Esophagus muscularis mucosa (tissue), 4 donors: ENCODE results near the gene RAB11FIP3. TPM values are rescaled to one million over a fixed set of nuclear protein-coding genes. Genes with fewer than 3 reads are reported as not detected.

Experiments
- DNase-seq: peaks from one replicate; pipeline ENCODE4 v3.0.0-alpha.2; 2017; ENCODE audit errors: extremely low spot score
- H3K27ac ChIP-seq, 4 donors: fragments of 200-600 bp; sonication (generic); replicated peaks in 1 of 4; 1 replicate in 3 of 4; 2 replicates in 1 of 4; pipeline ENCODE4 v1.5.1; 2016 to 2019; ENCODE audit warnings: mild to moderate bottlenecking in 1 of 4
- H3K27me3 ChIP-seq, 4 donors: fragments of 200-600 bp; sonication (generic); one replicate each; pipeline versions ENCODE4 v1.5.1 to v1.6.0; 2016 to 2019
- H3K36me3 ChIP-seq, 4 donors: fragments of 200-600 bp; sonication (generic); one replicate each; pipeline ENCODE4 v1.5.1; 2016 to 2019
- H3K4me1 ChIP-seq, 4 donors: fragments of 200-600 bp; sonication (generic); one replicate each; pipeline ENCODE4 v1.5.1; 2016 to 2019
- H3K4me3 ChIP-seq, 4 donors: fragments of 200-600 bp; sonication (generic); 1 replicate in 2 of 4; 2 replicates in 2 of 4; pipeline ENCODE4 v1.5.1; 2016 to 2019; ENCODE audit warnings: mild to moderate bottlenecking in 4 of 4, moderate library complexity in 1 of 4
- H3K9me3 ChIP-seq, 4 donors: fragments of 200-600 bp; sonication (generic); 1 replicate in 3 of 4; 2 replicates in 1 of 4; pipeline ENCODE4 v1.5.1; 2016 to 2019
- CTCF ChIP-seq, 3 experiments: fragments of 200-600 bp in 2 of 3; fragments of 450-650 bp in 1 of 3; sonication (generic) in 2 of 3; IDR thresholded peaks; one replicate each; pipeline ENCODE4 v1.5.1; 2017 to 2019; ENCODE audit warnings: antibody characterized with exemption in 3 of 3, mild to moderate bottlenecking in 2 of 3, moderate library complexity in 1 of 3
- EP300 ChIP-seq: sonication (generic); formaldehyde crosslinking; IDR thresholded peaks from one replicate; pipeline ENCODE4 v1.6.1; 2017; ENCODE audit warnings: antibody characterized with exemption
- POLR2A ChIP-seq: fragments of 450-650 bp; IDR thresholded peaks from one replicate; pipeline ENCODE4 v1.6.1; 2017; ENCODE audit warnings: antibody characterized with exemption, moderate library complexity, mild to moderate bottlenecking, low read depth
- POLR2AphosphoS5 ChIP-seq, 2 donors: sonication (generic); formaldehyde crosslinking; IDR thresholded peaks; one replicate each; pipeline ENCODE4 v1.6.1; 2017; ENCODE audit warnings: antibody characterized with exemption in 2 of 2
- WGBS: methylation state at CpG from one replicate; pipeline ENCODE4 v1.1.5; 2018; 5-methylcytosine and 5-hydroxymethylcytosine counted together
- intact Hi-C: fragments of 100-400 bp; cut with DNase I; formaldehyde crosslinking; loops from one replicate; pipeline ENCODE4 v1.15.1; 2023
- total RNA-seq, 4 donors: library from RNA; depleted of rRNA; stranded (reverse); fragments of >200 nt; gene quantifications; one replicate each; pipeline versions ENCODE4 v1.1.0 to v1.2.1, GENCODE V29; 2016

The RAB11FIP3 gene
- total RNA-seq, 4 donors from 2014 or later: 50.3 to 77.9 (median 58.8) TPM

GRCh38 chr16:512802-513201, 87.4 kb downstream of the RAB11FIP3 start:
- intact Hi-C loops: no loop called here
- DNase-seq: no peak
- Histone ChIP-seq H3K9me3 (no peaks in the 10 kb centered on the region), H3K27me3 (no peaks in the 10 kb centered on the region), H3K36me3 (peaks cover 8 to 63% (median 58%) of the 10 kb centered on the region in 4 donors), H3K4me3 (no peak overlapping the region), H3K27ac (no peak overlapping the region), H3K4me1 (no peaks in the 10 kb centered on the region)
- TF ChIP-seq POLR2A: no peak
- TF ChIP-seq POLR2AphosphoS5 (IDR thresholded peaks at IDR 0.05): no peak
- no peak for TF ChIP-seq CTCF (IDR thresholded peaks at IDR 0.05)
- TF ChIP-seq EP300: no peak
- 92% methylated on average over 6 of the region's 6 CpGs for WGBS

- 95% methylated on average over 4 of the region's 10 CpGs for WGBS
- DNase-seq: no peak
- H3K27ac ChIP-seq: no peak overlapping the region
- H3K9me3 ChIP-seq: no peaks in the 10 kb centered on the region
- peaks cover 12 to 69% (median 61%) of the 10 kb centered on the region in 4 donors for H3K36me3 ChIP-seq
- intact Hi-C loops: no loop called here
- no peaks in the 10 kb centered on the region for H3K27me3 ChIP-seq
- TF ChIP-seq POLR2AphosphoS5 (IDR thresholded peaks at IDR 0.05): no peak
- no peak for TF ChIP-seq POLR2A
- no peak for TF ChIP-seq EP300
- TF ChIP-seq CTCF (IDR thresholded peaks at IDR 0.05): no peak
- no peaks in the 10 kb centered on the region for H3K4me1 ChIP-seq
- H3K4me3 ChIP-seq: no peak overlapping the region
Observed at GRCh38 chr16:513950-514349, 88.5 kb downstream of the RAB11FIP3 start.

GRCh38 chr16:515175-515938, 89.9 kb downstream of the RAB11FIP3 start:
- H3K9me3 ChIP-seq: no peaks in the 10 kb centered on the region
- peaks cover 20 to 73% (median 66%) of the 10 kb centered on the region in 4 donors for H3K36me3 ChIP-seq
- TF ChIP-seq EP300 (no peak), CTCF (IDR thresholded peaks at IDR 0.05) (no peak), POLR2A (no peak), POLR2AphosphoS5 (IDR thresholded peaks at IDR 0.05) (no peak)
- no peak overlapping the region for H3K4me3 ChIP-seq
- DNase-seq: no peak
- no peak overlapping the region for H3K27ac ChIP-seq
- no peaks in the 10 kb centered on the region for H3K27me3 ChIP-seq
- no peaks in the 10 kb centered on the region for H3K4me1 ChIP-seq
- 92% methylated on average over 13 of the region's 45 CpGs for WGBS
- intact Hi-C loops: no loop called here

GRCh38 chr16:515939-516226, 90.4 kb downstream of the RAB11FIP3 start:
- no peak overlapping the region for H3K27ac ChIP-seq
- H3K27me3 ChIP-seq: no peaks in the 10 kb centered on the region
- TF ChIP-seq CTCF (IDR thresholded peaks at IDR 0.05) (no peak), EP300 (no peak), POLR2A (no peak), POLR2AphosphoS5 (IDR thresholded peaks at IDR 0.05) (no peak)

GRCh38 chr16:516301-516700, 90.9 kb downstream of the RAB11FIP3 start:
- WGBS: 95% methylated on average over 8 of the region's 8 CpGs
- Histone ChIP-seq H3K4me3 (no peak overlapping the region), H3K27ac (no peak overlapping the region), H3K27me3 (no peaks in the 10 kb centered on the region), H3K4me1 (no peaks in the 10 kb centered on the region), H3K36me3 (peaks cover 27 to 76% (median 70%) of the 10 kb centered on the region in 4 donors), H3K9me3 (no peaks in the 10 kb centered on the region)
- intact Hi-C loops: no loop called here
- no peak for DNase-seq
- no peak for TF ChIP-seq POLR2AphosphoS5 (IDR thresholded peaks at IDR 0.05)
- no peak for TF ChIP-seq POLR2A
- no peak for TF ChIP-seq CTCF (IDR thresholded peaks at IDR 0.05)
- TF ChIP-seq EP300: no peak

More at GRCh38 chr16:515939-516226, 90.4 kb downstream of the RAB11FIP3 start:
- no peak for DNase-seq
- 81% methylated on average over 5 of the region's 11 CpGs for WGBS
- H3K36me3 ChIP-seq: peaks cover 23 to 73% (median 66%) of the 10 kb centered on the region in 4 donors
- no peaks in the 10 kb centered on the region for H3K4me1 ChIP-seq
- intact Hi-C loops: no loop called here
- no peak overlapping the region for H3K4me3 ChIP-seq
- H3K9me3 ChIP-seq: no peaks in the 10 kb centered on the region
